ENCODE data around the gene KCNK4.
"Not testable (repeated sequence)": the region's sequence is repeated elsewhere in the genome, so short reads cannot be mapped to it uniquely, and the experiment has no call there.

KCNK4 gene

GRCh38 chr11:64291262-64291751 is at the start of gene KCNK4:
TSS of gene KCNK4 (plus strand) at chr11:64291302. CDS start at chr11:64293019, 1,717 bp downstream.
- no peak for DNase-seq (ENCODE audit: low read depth in 2 of 2)

DNA sequence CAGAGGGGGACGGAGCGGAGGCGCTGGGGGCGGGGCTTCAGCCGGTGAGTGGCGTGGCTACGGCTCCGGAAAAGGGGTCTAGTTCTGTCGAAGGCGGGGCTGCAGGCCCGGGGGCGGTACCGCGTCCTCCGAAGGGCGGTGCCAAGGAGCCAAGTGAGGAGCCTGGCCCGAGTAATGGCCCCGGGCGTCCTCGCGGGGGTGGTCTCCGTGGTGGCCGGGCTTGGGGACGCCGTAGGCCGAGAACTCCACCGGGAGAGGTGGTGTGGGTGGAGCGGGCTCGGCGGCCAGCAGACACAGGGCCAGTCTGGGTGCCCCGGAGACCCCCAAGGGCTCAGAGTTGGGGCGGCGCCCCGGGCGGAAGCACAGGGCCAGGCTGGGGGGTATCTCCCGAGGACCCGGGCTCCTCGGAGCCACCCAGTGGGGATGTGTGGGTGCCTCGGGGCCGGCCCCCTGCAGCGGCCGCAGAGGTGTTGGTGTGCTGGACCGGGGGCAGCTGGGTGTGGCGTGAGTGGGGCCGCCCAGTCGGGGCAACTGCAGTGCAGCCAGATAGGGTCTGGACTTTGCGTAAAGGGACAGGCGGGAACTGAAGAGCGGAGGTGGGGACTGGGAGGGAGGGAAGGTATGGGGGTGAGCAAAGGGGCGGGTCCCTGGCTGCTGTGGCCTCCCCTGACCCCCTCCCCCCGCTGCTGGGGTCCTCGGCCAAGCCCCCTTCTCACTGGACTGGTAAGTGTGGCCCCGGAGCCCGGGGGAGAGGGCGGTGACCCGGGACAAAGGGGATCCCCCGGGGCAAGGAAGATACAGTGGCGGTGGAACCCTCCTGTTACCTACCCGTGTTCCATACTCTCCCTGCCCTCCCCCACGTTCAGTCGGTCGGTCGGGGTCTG is 49.4 kb upstream of the KCNK4 start:
- DNase-seq (ENCODE audit: low read depth in 2 of 2): no peak

DNA sequence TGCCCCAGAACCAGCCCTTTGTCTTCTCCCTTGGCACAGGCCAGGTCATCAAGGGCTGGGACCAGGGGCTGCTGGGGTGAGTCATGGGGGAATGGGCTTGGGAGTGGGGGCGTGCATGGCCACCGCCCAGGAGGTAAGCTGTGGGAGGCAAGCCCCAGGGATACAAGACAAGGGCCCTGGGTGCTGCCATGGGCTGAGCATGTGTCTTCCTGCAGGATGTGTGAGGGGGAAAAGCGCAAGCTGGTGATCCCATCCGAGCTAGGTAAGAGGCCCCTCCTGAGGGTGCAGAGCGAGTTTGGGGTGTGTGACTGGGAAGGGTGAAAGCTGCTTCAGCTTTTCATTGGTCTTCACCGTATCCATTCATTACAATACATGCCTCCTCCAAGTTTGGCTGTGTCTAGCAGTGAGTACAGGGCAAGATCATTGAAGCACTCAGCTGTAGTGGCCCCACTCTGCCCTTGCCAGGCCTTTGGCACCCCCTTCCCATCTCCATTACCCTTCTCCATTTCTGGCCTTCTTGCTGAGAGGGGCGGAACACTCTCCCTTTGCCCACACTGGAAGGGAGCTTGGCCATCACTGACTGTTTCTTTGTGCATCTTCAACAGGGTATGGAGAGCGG is 47.8 kb upstream of the KCNK4 start:
- DNase-seq (ENCODE audit: low read depth in 2 of 2): no peak

DNA sequence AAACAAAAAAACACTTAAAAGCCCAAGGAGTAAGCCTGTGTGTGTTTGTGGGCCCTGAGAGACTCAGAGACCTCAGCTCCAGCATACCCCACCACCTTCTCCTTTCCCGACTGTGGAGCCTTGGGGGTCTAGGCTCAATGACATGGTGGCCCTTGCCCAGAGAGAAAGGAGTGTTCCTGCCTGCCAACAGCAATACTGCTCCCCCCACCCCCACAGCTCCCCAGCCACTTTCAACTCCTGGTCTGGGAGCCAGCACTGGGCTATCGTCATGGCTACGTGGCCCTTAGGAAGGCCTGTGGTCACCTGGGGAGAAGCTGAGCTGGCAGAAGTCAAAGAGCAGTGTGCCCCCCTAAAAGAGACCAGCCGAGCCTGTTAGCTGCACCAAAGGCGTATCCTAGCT is 47.0 kb upstream of the KCNK4 start:
- DNase-seq (ENCODE audit: low read depth in 2 of 2): no peak

GRCh38 chr11:64244966-64245365 is 46.1 kb upstream of the KCNK4 start:
- DNase-seq (ENCODE audit: low read depth in 2 of 2): no peak

DNA sequence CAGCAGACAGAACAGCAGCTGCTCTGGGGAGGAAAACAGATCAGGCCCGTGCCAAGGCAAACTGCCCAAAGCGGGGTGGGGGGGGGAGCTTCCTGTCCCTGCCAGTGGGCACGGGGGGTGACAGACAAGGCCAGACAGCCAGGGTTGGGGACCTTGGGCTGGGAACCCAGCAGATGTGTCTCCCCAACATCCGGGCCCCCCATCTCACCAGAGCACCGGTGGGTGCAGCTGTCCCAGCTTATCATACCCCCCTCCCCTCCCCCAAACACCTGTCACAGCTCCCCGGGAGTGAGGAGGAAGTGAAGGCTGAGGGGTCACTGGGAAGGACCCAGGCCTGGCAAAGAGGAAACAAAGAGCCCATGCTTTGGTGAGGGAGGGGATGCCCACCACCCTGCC is 45.7 kb upstream of the KCNK4 start:
- no peak for DNase-seq (ENCODE audit: low read depth in 2 of 2)

DNA sequence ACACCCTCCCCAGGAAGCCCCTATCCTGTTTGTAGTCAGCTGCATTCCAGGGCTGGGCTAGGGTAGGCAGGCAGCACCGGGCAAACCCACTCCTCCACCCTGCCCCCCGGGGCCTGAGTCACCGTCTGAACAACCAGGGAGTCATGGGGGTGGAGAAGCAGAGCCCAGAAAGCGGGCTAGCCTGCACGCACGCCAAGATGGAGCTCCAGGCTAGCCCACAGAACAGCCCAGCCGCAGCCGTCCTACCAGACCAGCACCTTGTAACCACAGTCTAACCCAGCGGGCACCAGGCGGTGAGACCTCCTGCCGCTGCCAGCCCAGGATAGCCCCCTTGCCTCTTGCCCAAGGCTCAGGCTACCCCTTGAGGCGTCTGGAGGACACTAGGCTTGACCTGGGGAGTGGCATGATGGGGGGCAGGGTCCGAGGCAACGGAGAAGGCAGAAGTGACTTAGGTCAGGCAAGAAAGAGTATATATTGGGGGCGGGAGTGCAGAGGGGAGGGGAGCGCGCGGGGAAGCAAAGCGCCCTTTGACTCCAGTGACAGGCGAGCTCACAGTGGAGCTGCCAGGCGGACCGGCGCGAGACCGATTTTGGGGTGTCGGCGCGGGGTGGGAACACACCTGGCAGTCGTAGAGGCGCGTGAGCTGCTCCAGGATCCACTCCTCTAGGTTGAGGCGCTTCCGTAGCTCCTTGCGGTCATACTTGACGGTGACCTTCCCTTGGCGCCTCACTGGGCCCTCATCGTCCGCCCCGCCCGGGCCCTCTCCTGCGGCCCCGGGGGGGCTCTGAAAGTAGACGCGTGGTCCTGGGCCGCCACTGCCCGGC is 45.1 kb upstream of the KCNK4 start:
- DNase-seq (ENCODE audit: low read depth in 2 of 2): peak; percentile 71 to 75

GRCh38 chr11:64246621-64246870 is 44.6 kb upstream of the KCNK4 start:
- not testable (repeated sequence) for DNase-seq (ENCODE audit: low read depth in 2 of 2)

DNA sequence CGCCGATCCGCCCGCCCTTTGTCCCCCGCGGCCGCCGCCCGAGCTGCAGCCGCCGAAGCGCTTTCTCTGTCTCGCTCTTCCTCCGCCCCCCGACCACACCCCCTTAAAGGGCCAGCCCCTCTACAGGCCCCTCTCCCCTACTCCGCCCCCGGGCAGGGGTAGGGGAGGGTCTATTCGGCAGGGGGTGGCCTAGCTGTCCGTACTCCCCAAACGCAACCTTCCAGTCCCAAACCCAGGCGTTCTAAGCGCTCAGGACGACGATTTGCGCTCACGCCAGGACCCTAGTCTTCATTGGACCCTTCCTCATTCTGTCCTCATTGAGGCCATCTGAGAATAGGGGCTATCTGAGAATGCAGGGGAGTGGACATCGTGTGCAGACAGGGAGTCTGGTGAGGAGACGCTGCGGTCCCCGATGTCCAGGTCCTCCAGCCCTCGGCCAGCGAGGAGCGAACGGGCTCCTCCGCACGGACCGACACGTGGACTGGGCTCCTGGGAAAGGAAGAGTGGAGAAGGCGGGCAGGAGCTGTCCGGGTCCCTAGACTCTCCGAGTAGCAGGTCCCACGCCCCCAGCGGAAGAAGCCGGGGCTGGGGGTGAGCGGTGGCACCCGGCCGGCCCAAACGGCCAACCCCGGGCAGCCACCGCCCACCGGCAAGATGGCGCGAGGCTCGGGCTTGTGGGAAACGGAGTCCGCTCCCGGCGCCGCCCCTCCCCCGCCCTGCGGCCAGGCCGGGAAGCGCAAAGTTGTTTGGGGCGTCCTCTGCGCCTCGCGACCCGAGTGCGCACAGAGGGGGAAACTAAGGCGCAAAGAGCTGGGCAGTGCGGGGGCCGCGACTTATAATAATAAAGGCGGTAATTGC is 44.0 kb upstream of the KCNK4 start, which contains the start of gene PPP1R14B:
TSS of gene PPP1R14B (minus strand) at position 73 of the 858 bp plus-strand sequence. CDS start 270 bp downstream, outside the sequence.
- peak; percentile 72 to 85 for DNase-seq (ENCODE audit: low read depth in 2 of 2)

DNA sequence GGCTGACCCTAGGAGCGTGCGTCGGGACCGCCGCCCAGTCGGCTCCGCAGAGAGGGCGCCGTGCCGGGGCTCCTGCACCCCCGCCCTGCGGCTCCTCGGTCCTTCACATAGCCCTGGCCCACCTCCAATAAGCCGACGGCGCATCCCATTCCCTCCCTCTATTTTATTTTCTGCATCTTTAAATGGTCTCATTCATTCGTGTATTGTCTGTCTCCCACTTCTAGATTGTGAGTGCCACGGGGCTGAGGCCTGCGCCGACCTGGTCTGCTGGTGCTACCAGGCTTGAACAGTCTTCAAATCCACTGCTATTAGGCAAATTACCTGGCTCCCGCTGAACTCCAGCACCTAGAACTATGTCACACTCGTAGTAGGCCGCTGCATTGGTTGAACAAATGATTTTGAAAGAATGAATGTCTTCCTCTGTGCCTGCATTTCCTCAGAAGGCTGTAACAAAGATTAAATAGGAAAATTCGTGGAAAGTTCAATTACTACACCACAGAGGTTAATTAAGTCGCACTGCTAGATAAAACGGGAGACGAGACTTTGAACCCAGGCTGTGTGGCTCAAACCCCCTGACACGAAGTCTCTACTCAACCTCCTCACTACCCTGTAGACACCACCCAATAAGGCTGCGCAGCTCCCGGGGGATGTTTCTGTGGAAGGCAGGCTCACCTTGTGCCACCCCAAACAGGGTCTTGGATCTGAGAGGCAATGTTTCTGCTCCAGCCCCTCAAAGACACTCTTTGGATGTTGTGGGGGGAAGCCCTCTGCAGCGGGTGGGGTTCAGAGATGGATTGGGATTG is 43.2 kb upstream of the KCNK4 start:
- no peak for DNase-seq (ENCODE audit: low read depth in 2 of 2)

GRCh38 chr11:64248578-64248977 is 42.5 kb upstream of the KCNK4 start:
- DNase-seq (ENCODE audit: low read depth in 2 of 2): no peak

DNA sequence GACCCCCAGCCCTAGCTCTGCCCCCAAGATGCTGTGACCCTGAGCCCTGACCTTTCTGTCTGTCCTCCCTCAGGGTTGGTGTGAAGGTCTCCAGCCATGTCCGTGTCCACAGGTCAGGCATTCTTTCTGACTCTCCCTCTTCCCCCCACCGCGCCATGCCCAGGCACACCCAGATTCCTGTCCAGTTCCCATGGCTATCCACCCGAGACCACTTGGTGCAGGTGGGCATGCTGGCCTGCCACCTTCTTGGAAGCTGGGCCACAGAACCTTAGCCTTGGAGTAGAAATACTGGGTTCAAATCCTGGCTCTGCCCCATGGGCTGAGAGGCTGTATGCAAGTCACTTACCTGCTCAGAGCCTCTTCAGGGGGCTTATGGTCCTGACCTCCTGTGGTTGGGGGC is 42.1 kb upstream of the KCNK4 start:
- no peak for DNase-seq (ENCODE audit: low read depth in 2 of 2)

GRCh38 chr11:64249563-64250414 is 41.3 kb upstream of the KCNK4 start:
- no peak for DNase-seq (ENCODE audit: low read depth in 2 of 2)

DNA sequence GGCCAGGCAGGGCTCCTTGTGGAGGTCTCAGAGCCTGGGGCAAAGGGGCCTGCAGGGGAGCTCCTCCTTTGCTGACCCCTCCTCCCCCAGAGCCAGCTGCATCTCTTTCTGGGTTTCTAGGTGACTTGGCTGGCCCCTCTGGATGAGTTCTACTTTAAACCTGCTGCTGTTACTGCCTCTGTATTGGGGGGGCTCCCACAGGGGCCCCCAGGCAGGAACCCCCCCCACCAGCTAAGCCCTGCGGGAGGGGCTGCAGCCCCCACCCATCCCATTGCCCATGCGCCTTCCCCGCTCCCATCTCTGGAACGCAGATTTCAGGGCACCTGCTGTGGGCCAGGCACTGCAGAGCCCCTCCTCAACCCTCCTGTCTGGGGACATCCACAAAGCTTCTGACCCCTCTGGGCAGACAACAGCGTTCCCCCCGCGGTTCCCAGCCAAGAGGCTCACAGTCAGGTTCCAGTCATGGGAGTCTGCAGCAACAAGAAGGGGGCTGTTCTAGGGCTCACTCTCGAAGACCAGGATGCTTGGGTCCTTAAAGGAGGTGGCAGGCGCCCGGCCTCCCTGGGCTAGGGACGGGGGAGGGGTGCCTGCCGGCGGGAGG is 40.6 kb upstream of the KCNK4 start:
- no peak for DNase-seq (ENCODE audit: low read depth in 2 of 2)

DNA sequence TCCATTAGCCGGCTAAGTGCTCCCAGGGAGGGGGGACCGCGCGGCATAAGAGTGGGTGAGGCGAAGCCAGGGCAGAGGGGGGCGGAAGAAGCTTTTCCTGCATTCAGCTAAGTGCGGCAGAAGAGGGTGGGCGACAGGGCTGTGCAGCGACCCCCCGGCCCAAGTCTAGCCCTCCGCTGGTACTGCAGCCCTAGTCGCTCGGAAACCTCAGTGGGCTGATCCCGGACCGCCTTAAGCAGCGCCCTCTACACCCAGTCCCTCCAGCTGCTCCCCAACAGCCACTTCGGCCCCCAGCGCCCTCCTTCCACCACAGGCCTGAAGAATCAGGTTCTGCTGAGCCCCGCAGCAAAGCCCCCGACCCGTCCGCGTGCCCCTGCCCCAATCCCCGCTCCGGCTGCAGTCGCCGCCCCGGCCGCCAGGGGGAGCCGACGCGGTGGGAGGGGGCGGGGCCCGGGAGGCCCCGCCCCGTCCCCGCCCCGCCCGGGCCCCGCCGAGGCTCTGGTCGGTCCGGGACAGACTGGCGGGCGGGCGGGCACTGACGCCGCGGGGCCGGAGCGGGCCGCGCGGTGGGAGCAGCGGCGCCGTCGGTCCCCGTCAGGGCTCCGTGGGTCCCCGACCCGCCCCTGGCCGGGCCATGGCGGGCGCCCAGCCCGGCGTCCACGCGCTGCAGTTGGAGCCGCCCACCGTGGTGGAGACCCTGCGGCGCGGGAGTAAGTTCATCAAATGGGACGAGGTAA is 39.9 kb upstream of the KCNK4 start, which contains the start of gene PLCB3:
TSS of gene PLCB3 (plus strand) at position 515 of the 737 bp plus-strand sequence. CDS start at position 635, 120 bp downstream.
- DNase-seq (ENCODE audit: low read depth in 2 of 2): peak; percentile 61 to 68

DNA sequence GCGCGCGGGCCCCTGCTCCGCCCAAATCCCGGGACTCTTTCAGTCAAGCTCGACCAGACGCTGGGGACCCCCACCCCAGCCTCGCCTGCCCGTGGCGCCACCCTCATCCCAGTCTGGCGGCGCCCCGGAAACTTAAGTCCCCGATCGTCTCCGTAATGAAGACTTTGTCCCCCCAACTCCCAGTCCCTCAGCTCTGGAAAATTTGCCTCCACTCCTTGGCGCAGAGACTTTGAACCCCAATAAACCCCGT is 39.4 kb upstream of the KCNK4 start:
- DNase-seq (ENCODE audit: low read depth in 2 of 2): no peak

- no peak for DNase-seq (ENCODE audit: low read depth in 2 of 2)
Measured at GRCh38 chr11:64252003-64252872, 38.9 kb upstream of the KCNK4 start.

DNA sequence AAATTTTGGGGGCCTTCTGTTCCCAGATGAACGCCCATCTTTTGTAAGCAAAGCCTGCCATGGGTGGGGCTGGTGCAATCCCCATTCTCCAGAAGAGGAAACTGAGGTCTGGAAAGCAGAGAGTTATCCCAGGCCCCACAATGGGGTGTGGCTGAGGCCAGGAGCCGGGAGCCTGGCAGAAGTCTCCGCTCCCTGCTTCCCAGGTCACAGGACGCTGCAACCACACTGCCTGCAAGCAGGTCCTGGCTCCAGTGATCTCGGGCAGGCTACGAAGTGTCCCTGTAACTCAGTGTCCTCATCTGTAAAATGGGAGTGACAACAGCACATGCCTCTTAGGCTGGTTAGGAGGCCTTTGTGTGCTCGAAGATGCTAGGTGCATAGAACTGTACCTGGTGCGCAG is 38.1 kb upstream of the KCNK4 start:
- no peak for DNase-seq (ENCODE audit: low read depth in 2 of 2)
